ENCODE results near the gene TOB1. TPM values are rescaled to one million over a fixed set of nuclear protein-coding genes. Genes with fewer than 3 reads are reported as not detected.

TOB1 gene
- total RNA-seq, 2 experiments from 2014 or later: 15.2 to 26.4 TPM

- Histone ChIP-seq H3K9me3 (ENCODE audit: low read length) (no peaks in the 10 kb centered on the region), H3K4me2 (ENCODE audit: low read length) (no peak overlapping the region), H3K9me2 (ENCODE audit: insufficient read depth, low read length) (no peaks in the 10 kb centered on the region), H3K79me2 (ENCODE audit: insufficient read depth, low read depth, low read length) (no peaks in the 10 kb centered on the region), H3K27ac (ENCODE audit: low read depth, low read length, poor library complexity, severe bottlenecking) (no peak overlapping the region), H3K36me3 (ENCODE audit: insufficient read depth, low read length) (no peaks in the 10 kb centered on the region), H3K4me1 (ENCODE audit: insufficient read depth, low read length, poor library complexity, severe bottlenecking) (no peaks in the 10 kb centered on the region), H3K4me3 (ENCODE audit: low read depth, low read length, poor library complexity, severe bottlenecking) (no peak overlapping the region), H2AFZ (ENCODE audit: low read length) (no peak overlapping the region), H4K20me1 (ENCODE audit: insufficient read depth, low read length) (no peaks in the 10 kb centered on the region)
- intact Hi-C loops (cut with micrococcal nuclease; ENCODE audit: unreplicated experiment): no loop called here
- TF ChIP-seq EZH2phosphoT487 (IDR thresholded peaks at IDR 0.05; ENCODE audit: borderline replicate concordance, low read depth, low read length) (no peak), CTCF (conservative IDR thresholded peaks at IDR 0.05; ENCODE audit: low read length) (no peak)
- POLR2A ChIA-PET: interaction anchor here (0.5 to 2.4 kb wide), 2 partner anchors 13 to 55 kb away, joined by 3 to 8 read pairs; no protein-coding TSS in a partner anchor
- BruUV-seq (replicated peaks): no TSS peak
- CTCF ChIA-PET (ENCODE audit: unreplicated experiment): no interaction called here
- no peak for DNase-seq (ENCODE audit: low spot score)
Measured at GRCh38 chr17:50889528-50890118, 23.5 kb upstream of the TOB1 start.

- Histone ChIP-seq H4K20me1 (ENCODE audit: insufficient read depth, low read length) (no peaks in the 10 kb centered on the region), H3K27ac (ENCODE audit: low read depth, low read length, poor library complexity, severe bottlenecking) (no peak overlapping the region), H3K4me3 (ENCODE audit: low read depth, low read length, poor library complexity, severe bottlenecking) (no peak overlapping the region), H3K9me3 (ENCODE audit: low read length) (no peaks in the 10 kb centered on the region), H2AFZ (ENCODE audit: low read length) (no peak overlapping the region), H3K79me2 (ENCODE audit: insufficient read depth, low read depth, low read length) (no peaks in the 10 kb centered on the region), H3K36me3 (ENCODE audit: insufficient read depth, low read length) (no peaks in the 10 kb centered on the region), H3K9me2 (ENCODE audit: insufficient read depth, low read length) (no peaks in the 10 kb centered on the region), H3K4me1 (ENCODE audit: insufficient read depth, low read length, poor library complexity, severe bottlenecking) (peaks cover 6% of the 10 kb centered on the region), H3K4me2 (ENCODE audit: low read length) (no peak overlapping the region)
- no TSS peak for BruUV-seq (replicated peaks)
- intact Hi-C loops (cut with micrococcal nuclease; ENCODE audit: unreplicated experiment): no loop called here
- TF ChIP-seq CTCF (conservative IDR thresholded peaks at IDR 0.05; ENCODE audit: low read length) (no peak), EZH2phosphoT487 (IDR thresholded peaks at IDR 0.05; ENCODE audit: borderline replicate concordance, low read depth, low read length) (no peak)
- CTCF ChIA-PET (ENCODE audit: unreplicated experiment): no interaction called here
- no peak for DNase-seq (ENCODE audit: low spot score)
- POLR2A ChIA-PET: interaction anchor here (0.7 to 1.1 kb wide), 2 partner anchors 15 to 17 kb away, joined by 3 to 4 read pairs; no protein-coding TSS in a partner anchor
Measured at GRCh38 chr17:50887705-50888245, 21.6 kb upstream of the TOB1 start.
